Esophagus muscularis mucosa (tissue), 4 donors: ENCODE results near the gene LMNA. TPM values are rescaled to one million over a fixed set of nuclear protein-coding genes. Genes with fewer than 3 reads are reported as not detected.

Source experiments
- DNase-seq: peaks from one replicate; pipeline ENCODE4 v3.0.0-alpha.2; 2017; ENCODE audit errors: extremely low spot score
- H3K27ac ChIP-seq, 4 donors: fragments of 200-600 bp; sonication (generic); replicated peaks in 1 of 4; 1 replicate in 3 of 4; 2 replicates in 1 of 4; pipeline ENCODE4 v1.5.1; 2016 to 2019; ENCODE audit warnings: mild to moderate bottlenecking in 1 of 4
- H3K27me3 ChIP-seq, 4 donors: fragments of 200-600 bp; sonication (generic); one replicate each; pipeline versions ENCODE4 v1.5.1 to v1.6.0; 2016 to 2019
- H3K36me3 ChIP-seq, 4 donors: fragments of 200-600 bp; sonication (generic); one replicate each; pipeline ENCODE4 v1.5.1; 2016 to 2019
- H3K4me1 ChIP-seq, 4 donors: fragments of 200-600 bp; sonication (generic); one replicate each; pipeline ENCODE4 v1.5.1; 2016 to 2019
- H3K4me3 ChIP-seq, 4 donors: fragments of 200-600 bp; sonication (generic); 1 replicate in 2 of 4; 2 replicates in 2 of 4; pipeline ENCODE4 v1.5.1; 2016 to 2019; ENCODE audit warnings: mild to moderate bottlenecking in 4 of 4, moderate library complexity in 1 of 4
- H3K9me3 ChIP-seq, 4 donors: fragments of 200-600 bp; sonication (generic); 1 replicate in 3 of 4; 2 replicates in 1 of 4; pipeline ENCODE4 v1.5.1; 2016 to 2019
- CTCF ChIP-seq, 3 experiments: fragments of 200-600 bp in 2 of 3; fragments of 450-650 bp in 1 of 3; sonication (generic) in 2 of 3; IDR thresholded peaks; one replicate each; pipeline ENCODE4 v1.5.1; 2017 to 2019; ENCODE audit warnings: antibody characterized with exemption in 3 of 3, mild to moderate bottlenecking in 2 of 3, moderate library complexity in 1 of 3
- EP300 ChIP-seq: sonication (generic); formaldehyde crosslinking; IDR thresholded peaks from one replicate; pipeline ENCODE4 v1.6.1; 2017; ENCODE audit warnings: antibody characterized with exemption
- POLR2A ChIP-seq: fragments of 450-650 bp; IDR thresholded peaks from one replicate; pipeline ENCODE4 v1.6.1; 2017; ENCODE audit warnings: antibody characterized with exemption, moderate library complexity, mild to moderate bottlenecking, low read depth
- POLR2AphosphoS5 ChIP-seq, 2 donors: sonication (generic); formaldehyde crosslinking; IDR thresholded peaks; one replicate each; pipeline ENCODE4 v1.6.1; 2017; ENCODE audit warnings: antibody characterized with exemption in 2 of 2
- WGBS: methylation state at CpG from one replicate; pipeline ENCODE4 v1.1.5; 2018; 5-methylcytosine and 5-hydroxymethylcytosine counted together
- intact Hi-C: fragments of 100-400 bp; cut with DNase I; formaldehyde crosslinking; loops from one replicate; pipeline ENCODE4 v1.15.1; 2023
- total RNA-seq, 4 donors: library from RNA; depleted of rRNA; stranded (reverse); fragments of >200 nt; gene quantifications; one replicate each; pipeline versions ENCODE4 v1.1.0 to v1.2.1, GENCODE V29; 2016

LMNA gene
- total RNA-seq, 4 donors from 2014 or later: 311 to 589 (median 380) TPM

GRCh38 chr1:156130578-156130942 lies 16.0 kb downstream of the LMNA start:
- DNase-seq: no peak
- Histone ChIP-seq H3K4me1 (peaks cover 61 to 99% (median 64%) of the 10 kb centered on the region in 4 donors), H3K36me3 (peaks cover 52 to 53% (median 52%) of the 10 kb centered on the region in 4 donors), H3K27ac (peak overlapping the region; percentile 92 to 100 (median 96)), H3K4me3 (peak overlapping the region in 2 of 4 donors; percentile 32 to 33), H3K27me3 (no peaks in the 10 kb centered on the region), H3K9me3 (no peaks in the 10 kb centered on the region)
- peak in 1 of 3 experiments; percentile 26 for TF ChIP-seq CTCF (IDR thresholded peaks at IDR 0.05)
- no peak for TF ChIP-seq POLR2AphosphoS5 (IDR thresholded peaks at IDR 0.05)
- intact Hi-C loops: loop anchor here (1.0 kb wide), 1 partner anchor 34 kb away; no protein-coding TSS in a partner anchor
- 63% methylated on average over 6 of the region's 6 CpGs for WGBS

GRCh38 chr1:156134716-156135435 lies 20.4 kb downstream of the LMNA start:
- Histone ChIP-seq H3K36me3 (peaks cover 86 to 96% (median 95%) of the 10 kb centered on the region in 4 donors), H3K4me1 (peaks cover 24 to 90% (median 49%) of the 10 kb centered on the region in 4 donors)

GRCh38 chr1:156135930-156136871 lies 21.7 kb downstream of the LMNA start:
- Histone ChIP-seq H3K36me3 (peaks cover 78 to 97% (median 94%) of the 10 kb centered on the region in 4 donors), H3K4me3 (no peak overlapping the region), H3K27me3 (no peaks in the 10 kb centered on the region), H3K9me3 (no peaks in the 10 kb centered on the region), H3K4me1 (peaks cover 22 to 90% (median 49%) of the 10 kb centered on the region in 4 donors), H3K27ac (peak overlapping the region in 3 of 4 donors; percentile 15 to 57 (median 52))
- WGBS: 90% methylated on average over 25 of the region's 34 CpGs
- intact Hi-C loops: no loop called here
- DNase-seq: no peak
- TF ChIP-seq CTCF (IDR thresholded peaks at IDR 0.05) (no peak), EP300 (no peak)

More at GRCh38 chr1:156134716-156135435, 20.4 kb downstream of the LMNA start:
- no peak overlapping the region for H3K4me3 ChIP-seq
- no peaks in the 10 kb centered on the region for H3K9me3 ChIP-seq
- DNase-seq: no peak
- intact Hi-C loops: no loop called here
- WGBS: 69% methylated on average over 11 of the region's 18 CpGs
- H3K27ac ChIP-seq: peak overlapping the region in 3 of 4 donors; percentile 21 to 57 (median 52)
- no peak for TF ChIP-seq EP300
- TF ChIP-seq CTCF (IDR thresholded peaks at IDR 0.05): no peak
- TF ChIP-seq POLR2AphosphoS5 (IDR thresholded peaks at IDR 0.05): no peak
- no peak for TF ChIP-seq POLR2A
- H3K27me3 ChIP-seq: no peaks in the 10 kb centered on the region

- DNase-seq: no peak
- no peak for TF ChIP-seq POLR2A
- H3K4me3 ChIP-seq: no peak overlapping the region
- intact Hi-C loops: no loop called here
- WGBS: 68% methylated on average over 4 of the region's 12 CpGs
- H3K27ac ChIP-seq: peak overlapping the region in 3 of 4 donors; percentile 15 to 57 (median 52)
- peaks cover 69 to 89% (median 86%) of the 10 kb centered on the region in 4 donors for H3K36me3 ChIP-seq
- no peaks in the 10 kb centered on the region for H3K9me3 ChIP-seq
- H3K27me3 ChIP-seq: no peaks in the 10 kb centered on the region
- H3K4me1 ChIP-seq: peaks cover 24 to 89% (median 54%) of the 10 kb centered on the region in 4 donors
Observed at GRCh38 chr1:156136970-156137483, 22.5 kb downstream of the LMNA start.

- H3K4me1 ChIP-seq: peaks cover 24 to 75% (median 55%) of the 10 kb centered on the region in 4 donors
- 94% methylated on average over 9 of the region's 22 CpGs for WGBS
Observed at GRCh38 chr1:156138458-156138867, 24.0 kb downstream of the LMNA start.

More at GRCh38 chr1:156138458-156138867, 24.0 kb downstream of the LMNA start:
- no peaks in the 10 kb centered on the region for H3K9me3 ChIP-seq
- intact Hi-C loops: no loop called here
- H3K4me3 ChIP-seq: no peak overlapping the region
- DNase-seq: no peak
- H3K27ac ChIP-seq: peak overlapping the region in 3 of 4 donors; percentile 52 to 84 (median 81)
- peaks cover 55 to 75% (median 71%) of the 10 kb centered on the region in 4 donors for H3K36me3 ChIP-seq
- no peaks in the 10 kb centered on the region for H3K27me3 ChIP-seq
- no peak for TF ChIP-seq EP300
- TF ChIP-seq POLR2A: no peak
- TF ChIP-seq CTCF (IDR thresholded peaks at IDR 0.05): no peak
- TF ChIP-seq POLR2AphosphoS5 (IDR thresholded peaks at IDR 0.05): peak in 1 of 2 donors; percentile 4
